Left lung (tissue), 10 donors: ENCODE results near the gene CACNG7. TPM values are rescaled to one million over a fixed set of nuclear protein-coding genes. Genes with fewer than 3 reads are reported as not detected.
A peak's percentile ranks its signal among the peaks of the same experiment; 100 is the strongest.

Experiments
- ATAC-seq: fragments of 200-7000 bp; cut with Tn5 transposase; one replicate; pipeline ENCODE4 v1.9.1; 2020; ENCODE audit warnings: moderate library complexity
- DNase-seq, 4 donors: peaks; one replicate each; pipeline ENCODE4 v3.0.0-alpha.2; 2013 to 2020
- H3K27ac ChIP-seq, 2 donors: fragments of 200-600 bp; sonication (generic) in 1 of 2; one replicate each; pipeline versions ENCODE4 v1.5.0 to v1.8.0; 2020 to 2021
- H3K27me3 ChIP-seq, 2 donors: fragments of 200-600 bp; sonication (generic) in 1 of 2; one replicate each; pipeline versions ENCODE4 v1.5.0 to v1.8.0; 2020 to 2021
- H3K36me3 ChIP-seq, 2 donors: fragments of 200-600 bp; sonication (generic) in 1 of 2; one replicate each; pipeline versions ENCODE4 v1.5.0 to v1.8.0; 2020 to 2021
- H3K4me1 ChIP-seq, 2 donors: fragments of 200-600 bp; one replicate each; pipeline ENCODE4 v1.8.0; 2021
- H3K4me3 ChIP-seq, 2 donors: fragments of 200-600 bp; sonication (generic) in 1 of 2; one replicate each; pipeline versions ENCODE4 v1.5.0 to v1.8.0; 2020 to 2021; ENCODE audit warnings: mild to moderate bottlenecking in 1 of 2
- H3K9me3 ChIP-seq, 2 donors: fragments of 200-600 bp; sonication (generic) in 1 of 2; one replicate each; pipeline versions ENCODE4 v1.5.0 to v1.8.0; 2020 to 2021
- intact Hi-C, 2 donors: fragments of 100-400 bp; cut with DNase I; formaldehyde crosslinking; loops; one replicate each; pipeline versions ENCODE4 v1.11.2 to v1.14.2; 2022
- polyA plus RNA-seq, 6 donors: library from polyadenylated mRNA; unstranded; fragments of 120-200 nt; gene quantifications; one replicate each; pipeline ENCODE4 v1.2.1, GENCODE V29; 2013; ENCODE audit not compliant: insufficient read length in 6 of 6
- total RNA-seq, 2 donors: library from RNA; stranded (reverse); fragmentation: NEBNext Ultra II Directional; extraction: Animal tissue kit (Norgen Biotek cat#: 25700); gene quantifications; one replicate each; pipeline ENCODE4 v1.2.1, GENCODE V29; 2021
- TF ChIP-seq, protein P1 (sequence below), 2 donors: fragments of 200-600 bp; sonication (generic) in 1 of 2; IDR thresholded peaks; one replicate each; pipeline versions ENCODE4 v1.5.0 to v1.8.0; 2021; ENCODE audit warnings: antibody characterized with exemption in 2 of 2
- donor health status: DM: no; HTN: yes; CAD: no.
- donor health status: DM: no; HTN: no; CAD: no.

CACNG7 gene
- total and polyA plus RNA-seq, 8 donors: 0.06 TPM; not detected in 7

DNA sequence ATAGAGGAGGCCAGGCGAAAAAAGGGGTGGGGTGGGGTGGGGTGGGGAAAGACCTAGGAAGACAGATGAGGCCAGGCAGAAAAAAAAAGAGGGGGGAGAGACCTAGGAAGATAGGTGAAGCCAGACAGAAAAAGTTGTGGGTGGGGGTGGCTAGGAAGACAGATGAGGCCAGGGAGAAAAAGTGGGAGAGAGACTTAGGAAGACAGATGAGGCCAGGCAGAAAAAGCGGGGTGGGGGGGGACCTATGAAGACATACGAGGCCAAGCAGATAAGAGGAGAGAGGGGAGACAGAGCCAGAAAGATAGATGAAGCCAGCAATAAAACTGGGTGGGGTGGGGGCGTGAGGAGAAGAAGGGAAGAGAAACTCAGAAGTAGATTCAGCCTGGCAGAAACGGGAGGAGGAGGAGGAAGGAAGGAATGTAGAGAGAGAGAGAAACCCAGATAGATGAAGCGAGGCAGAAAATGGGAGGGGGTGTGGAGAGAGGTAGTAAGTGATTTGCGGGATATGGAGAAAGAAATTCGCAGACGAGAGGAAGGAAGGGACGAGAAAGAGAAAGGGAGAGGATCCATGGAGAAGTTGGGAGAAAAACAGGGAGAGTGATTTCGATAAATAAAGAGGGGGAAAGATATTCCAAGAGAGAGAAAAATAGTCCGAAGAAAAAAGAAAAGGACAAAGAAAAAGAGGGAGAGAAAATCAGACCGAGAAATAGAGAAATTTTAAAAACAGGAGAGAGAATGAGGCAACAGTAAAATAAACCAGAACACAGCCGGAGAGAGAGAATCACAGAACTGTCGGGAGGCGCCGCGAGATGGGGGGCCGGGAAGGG, 70.1 kb downstream of the CACNG7 start:
- TF ChIP-seq, protein P1, sequence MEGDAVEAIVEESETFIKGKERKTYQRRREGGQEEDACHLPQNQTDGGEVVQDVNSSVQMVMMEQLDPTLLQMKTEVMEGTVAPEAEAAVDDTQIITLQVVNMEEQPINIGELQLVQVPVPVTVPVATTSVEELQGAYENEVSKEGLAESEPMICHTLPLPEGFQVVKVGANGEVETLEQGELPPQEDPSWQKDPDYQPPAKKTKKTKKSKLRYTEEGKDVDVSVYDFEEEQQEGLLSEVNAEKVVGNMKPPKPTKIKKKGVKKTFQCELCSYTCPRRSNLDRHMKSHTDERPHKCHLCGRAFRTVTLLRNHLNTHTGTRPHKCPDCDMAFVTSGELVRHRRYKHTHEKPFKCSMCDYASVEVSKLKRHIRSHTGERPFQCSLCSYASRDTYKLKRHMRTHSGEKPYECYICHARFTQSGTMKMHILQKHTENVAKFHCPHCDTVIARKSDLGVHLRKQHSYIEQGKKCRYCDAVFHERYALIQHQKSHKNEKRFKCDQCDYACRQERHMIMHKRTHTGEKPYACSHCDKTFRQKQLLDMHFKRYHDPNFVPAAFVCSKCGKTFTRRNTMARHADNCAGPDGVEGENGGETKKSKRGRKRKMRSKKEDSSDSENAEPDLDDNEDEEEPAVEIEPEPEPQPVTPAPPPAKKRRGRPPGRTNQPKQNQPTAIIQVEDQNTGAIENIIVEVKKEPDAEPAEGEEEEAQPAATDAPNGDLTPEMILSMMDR (IDR thresholded peaks at IDR 0.05): no peak
- no peaks in the 10 kb centered on the region for H3K9me3 ChIP-seq
- H3K4me3 ChIP-seq: peak overlapping the region in 1 of 2 donors; percentile 23
- intact Hi-C loops: no loop called here
- H3K27me3 ChIP-seq: peaks cover 50 to 100% of the 10 kb centered on the region in 2 donors
- DNase-seq: no peak
- H3K27ac ChIP-seq: no peak overlapping the region
- peaks cover 4 to 26% of the 10 kb centered on the region in 2 donors for H3K4me1 ChIP-seq
- no peaks in the 10 kb centered on the region for H3K36me3 ChIP-seq
- ATAC-seq: no peak

DNA sequence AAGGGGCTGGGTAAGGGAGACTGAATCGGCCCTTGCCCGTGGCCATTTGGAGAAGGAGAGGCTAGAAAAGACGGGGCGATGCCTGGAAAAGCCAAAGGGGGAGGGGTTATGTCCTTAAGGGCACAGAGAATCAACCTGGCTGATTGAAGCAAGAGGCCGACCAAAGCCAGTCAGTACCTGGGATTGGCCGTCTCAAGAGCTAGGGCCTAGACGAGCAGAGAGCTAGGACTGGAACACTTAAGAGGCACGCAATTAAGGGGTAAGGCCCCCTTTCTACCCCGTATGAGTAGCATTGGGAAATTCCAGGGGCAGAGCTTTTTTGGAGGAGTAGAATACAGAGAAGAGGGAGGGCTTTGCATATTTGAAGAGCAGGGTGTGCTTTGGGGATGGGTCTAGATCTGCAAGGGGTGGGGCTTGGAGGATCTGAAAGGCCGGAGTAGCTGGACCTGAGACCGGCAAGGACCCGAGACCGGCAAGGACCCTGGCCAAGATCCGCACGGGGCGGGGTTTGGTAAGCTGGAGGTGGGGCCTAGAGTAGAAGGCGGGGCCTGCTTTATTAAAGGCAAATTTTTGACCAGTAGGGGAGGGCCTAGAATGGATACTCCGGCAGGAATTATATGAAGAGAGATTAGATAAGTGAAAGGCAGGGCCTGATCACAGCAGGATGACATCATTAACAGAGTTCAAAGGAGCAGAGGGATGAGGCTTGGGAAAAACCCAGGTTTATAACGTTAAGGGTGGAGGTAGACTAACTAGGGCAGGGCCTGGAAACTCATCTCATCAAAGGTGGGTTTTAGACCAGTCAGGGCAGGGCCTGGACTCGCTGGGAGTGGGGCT, 71.7 kb downstream of the CACNG7 start:
- DNase-seq (no peak), ATAC-seq (no peak)
- intact Hi-C loops: no loop called here
- no peaks in the 10 kb centered on the region for H3K9me3 ChIP-seq
- TF ChIP-seq, protein P1 (IDR thresholded peaks at IDR 0.05): no peak
- H3K27ac ChIP-seq: no peak overlapping the region
- H3K4me1 ChIP-seq: peaks cover 4 to 26% of the 10 kb centered on the region in 2 donors
- H3K36me3 ChIP-seq: no peaks in the 10 kb centered on the region
- H3K4me3 ChIP-seq: peak overlapping the region in 1 of 2 donors; percentile 23
- peaks cover 50 to 95% of the 10 kb centered on the region in 2 donors for H3K27me3 ChIP-seq

DNA sequence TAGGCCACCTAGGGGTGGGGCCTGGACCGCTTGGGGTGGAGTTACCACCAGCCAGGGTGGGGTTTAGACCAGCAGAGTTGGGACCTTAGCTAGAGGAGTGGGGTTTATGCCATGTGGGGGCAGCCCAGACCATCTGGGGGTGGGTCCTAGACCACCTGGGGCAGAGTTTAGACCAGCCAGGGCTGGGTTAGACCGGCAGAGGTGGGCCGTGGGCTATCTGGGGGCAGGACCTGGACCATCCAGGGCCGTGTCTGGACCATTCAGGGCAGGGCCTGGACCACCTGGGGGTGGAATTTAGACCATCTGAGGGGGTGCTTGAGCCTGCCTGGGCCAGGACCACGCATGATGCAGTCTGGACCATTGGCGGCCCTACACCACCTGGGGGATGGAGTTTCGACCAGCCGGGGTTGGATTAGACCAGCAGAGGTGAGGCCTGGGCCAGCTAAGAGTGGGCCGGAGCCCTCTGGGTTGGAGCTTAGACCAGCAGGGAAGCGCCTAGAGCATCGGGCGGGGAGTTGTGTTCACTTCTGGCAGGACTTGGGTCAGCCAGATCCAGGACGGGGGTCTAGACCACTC, 72.4 kb downstream of the CACNG7 start:
- DNase-seq: no peak
- intact Hi-C loops: no loop called here
- TF ChIP-seq, protein P1 (IDR thresholded peaks at IDR 0.05): no peak
- Histone ChIP-seq H3K27ac (no peak overlapping the region), H3K9me3 (no peaks in the 10 kb centered on the region), H3K4me1 (peaks cover 4 to 26% of the 10 kb centered on the region in 2 donors), H3K36me3 (no peaks in the 10 kb centered on the region), H3K27me3 (peaks cover 50 to 94% of the 10 kb centered on the region in 2 donors), H3K4me3 (no peak overlapping the region)
- ATAC-seq: no peak

DNA sequence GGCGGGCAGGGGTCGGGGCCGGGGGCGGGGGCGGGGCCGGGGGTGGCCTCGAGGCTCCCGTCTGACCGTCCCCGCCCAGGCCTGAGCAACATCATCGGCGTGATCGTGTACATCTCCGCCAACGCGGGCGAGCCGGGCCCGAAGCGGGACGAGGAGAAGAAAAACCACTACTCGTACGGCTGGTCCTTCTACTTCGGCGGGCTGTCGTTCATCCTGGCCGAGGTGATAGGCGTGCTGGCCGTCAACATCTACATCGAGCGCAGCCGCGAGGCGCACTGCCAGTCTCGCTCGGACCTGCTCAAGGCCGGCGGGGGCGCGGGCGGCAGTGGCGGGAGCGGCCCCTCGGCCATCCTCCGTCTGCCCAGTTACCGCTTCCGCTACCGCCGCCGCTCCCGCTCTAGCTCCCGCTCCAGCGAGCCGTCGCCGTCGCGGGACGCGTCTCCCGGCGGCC, 72.9 kb downstream of the CACNG7 start:
- ATAC-seq: no peak
- Histone ChIP-seq H3K27ac (no peak overlapping the region), H3K36me3 (no peaks in the 10 kb centered on the region), H3K9me3 (no peaks in the 10 kb centered on the region), H3K27me3 (peaks cover 50 to 90% of the 10 kb centered on the region in 2 donors), H3K4me3 (peak overlapping the region in 1 of 2 donors; percentile 28), H3K4me1 (peaks cover 4 to 26% of the 10 kb centered on the region in 2 donors)
- no peak for DNase-seq
- TF ChIP-seq, protein P1 (IDR thresholded peaks at IDR 0.05): no peak
- intact Hi-C loops: no loop called here
